Measurements from ENCODE around the gene ZNF408.

DNA sequence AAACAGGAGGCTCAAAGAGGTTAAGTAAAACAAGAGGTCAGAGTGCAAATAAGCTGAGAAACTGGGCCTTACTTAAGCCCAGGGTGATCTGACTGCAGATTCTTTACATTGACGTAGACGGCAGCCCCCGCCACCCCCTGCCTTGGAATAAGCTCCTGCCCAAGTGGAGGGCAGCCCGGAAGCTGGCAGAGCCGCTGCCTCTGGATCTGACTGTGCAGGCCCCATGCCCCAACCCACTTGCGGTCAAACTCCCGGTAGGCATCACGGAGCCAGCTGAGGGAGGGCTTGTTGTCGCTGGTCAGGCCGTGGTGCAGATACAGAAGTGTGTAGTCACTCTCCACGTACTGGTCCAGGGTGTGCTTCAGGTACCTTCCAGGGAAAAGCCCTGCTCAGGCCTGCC is 19.0 kb upstream of the ZNF408 start:
- TF ChIP-seq, protein P1, sequence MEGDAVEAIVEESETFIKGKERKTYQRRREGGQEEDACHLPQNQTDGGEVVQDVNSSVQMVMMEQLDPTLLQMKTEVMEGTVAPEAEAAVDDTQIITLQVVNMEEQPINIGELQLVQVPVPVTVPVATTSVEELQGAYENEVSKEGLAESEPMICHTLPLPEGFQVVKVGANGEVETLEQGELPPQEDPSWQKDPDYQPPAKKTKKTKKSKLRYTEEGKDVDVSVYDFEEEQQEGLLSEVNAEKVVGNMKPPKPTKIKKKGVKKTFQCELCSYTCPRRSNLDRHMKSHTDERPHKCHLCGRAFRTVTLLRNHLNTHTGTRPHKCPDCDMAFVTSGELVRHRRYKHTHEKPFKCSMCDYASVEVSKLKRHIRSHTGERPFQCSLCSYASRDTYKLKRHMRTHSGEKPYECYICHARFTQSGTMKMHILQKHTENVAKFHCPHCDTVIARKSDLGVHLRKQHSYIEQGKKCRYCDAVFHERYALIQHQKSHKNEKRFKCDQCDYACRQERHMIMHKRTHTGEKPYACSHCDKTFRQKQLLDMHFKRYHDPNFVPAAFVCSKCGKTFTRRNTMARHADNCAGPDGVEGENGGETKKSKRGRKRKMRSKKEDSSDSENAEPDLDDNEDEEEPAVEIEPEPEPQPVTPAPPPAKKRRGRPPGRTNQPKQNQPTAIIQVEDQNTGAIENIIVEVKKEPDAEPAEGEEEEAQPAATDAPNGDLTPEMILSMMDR (conservative IDR thresholded peaks at IDR 0.05; ENCODE audit: low read length), result no peak
- TF ChIP-seq EZH2phosphoT487 (IDR thresholded peaks at IDR 0.05; ENCODE audit: borderline replicate concordance), result no peak
